Neural crest cell (in vitro differentiated cells): ENCODE results near the gene TMEM126B. TPM values are rescaled to one million over a fixed set of nuclear protein-coding genes. Genes with fewer than 3 reads are reported as not detected.

ENCODE experiments used
- DNase-seq: peaks from one replicate; pipeline ENCODE4 v3.0.0; 2021; ENCODE audit warnings: low read depth, mixed read lengths, low spot score
- H3K27ac Mint-ChIP-seq: one replicate; pipeline ENCODE4 v1.8.0; 2021; ENCODE audit warnings: mild to moderate bottlenecking, mixed read lengths; ENCODE audit not compliant: unreplicated experiment
- H3K27me3 Mint-ChIP-seq: 2 replicates; pipeline ENCODE4 v1.8.0; 2021; ENCODE audit warnings: low read depth, mild to moderate bottlenecking, mixed read lengths
- H3K36me3 Mint-ChIP-seq: 2 replicates; pipeline ENCODE4 v1.8.0; 2021; ENCODE audit warnings: low read depth, mild to moderate bottlenecking, mixed read lengths
- H3K4me1 Mint-ChIP-seq: 2 replicates; pipeline ENCODE4 v1.8.0; 2021; ENCODE audit warnings: mixed read lengths
- H3K4me3 Mint-ChIP-seq: one replicate; pipeline ENCODE4 v1.8.0; 2021; ENCODE audit warnings: mild to moderate bottlenecking, mixed read lengths
- H3K9me3 Mint-ChIP-seq: 2 replicates; pipeline ENCODE4 v1.8.0; 2021; ENCODE audit warnings: mixed read lengths
- total RNA-seq: library from RNA; stranded (reverse); gene quantifications from 2 replicates; pipeline ENCODE4 v1.2.1, GENCODE V29; 2021
- TF ChIP-seq, protein P1 (sequence below): fragments of 200-600 bp; sonication (generic); conservative IDR thresholded peaks from 2 replicates; pipeline ENCODE4 v1.5.0; 2021; ENCODE audit warnings: antibody characterized with exemption, mild to moderate bottlenecking

The TMEM126B gene
- total RNA-seq, 1 donor from 2014 or later, result 48.4 TPM

DNA sequence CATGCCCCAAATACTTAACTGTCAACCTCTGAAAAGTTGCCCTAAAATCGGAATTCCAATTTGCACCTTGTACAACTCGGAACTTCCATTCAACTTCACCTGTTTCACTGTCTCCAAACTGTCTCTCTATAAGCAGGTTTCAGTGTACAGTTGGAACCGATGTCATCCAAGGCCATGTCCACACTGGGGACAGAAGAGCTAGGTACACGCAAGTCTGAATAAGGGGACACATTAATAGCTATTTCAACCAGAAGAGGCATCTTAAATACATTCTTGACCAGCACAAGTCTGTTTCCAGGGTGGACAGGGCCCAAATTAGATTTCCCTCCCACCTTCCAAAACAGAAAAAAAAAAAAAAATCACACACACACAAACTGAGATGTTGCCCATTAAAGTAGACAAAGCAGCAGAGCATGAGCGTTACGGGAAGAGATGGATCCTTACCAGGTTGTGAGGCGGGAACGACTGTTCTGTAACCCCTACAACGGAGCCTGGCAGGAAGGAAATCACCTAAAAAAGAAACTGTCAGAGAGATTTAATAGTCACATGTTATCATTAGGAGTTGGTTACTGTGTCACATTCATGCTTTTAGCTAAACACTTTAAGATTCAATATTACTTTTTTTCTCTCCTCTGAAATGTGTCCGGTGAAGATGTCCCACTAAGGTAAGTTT is 34.8 kb downstream of the TMEM126B start:
- TF ChIP-seq, protein P1, sequence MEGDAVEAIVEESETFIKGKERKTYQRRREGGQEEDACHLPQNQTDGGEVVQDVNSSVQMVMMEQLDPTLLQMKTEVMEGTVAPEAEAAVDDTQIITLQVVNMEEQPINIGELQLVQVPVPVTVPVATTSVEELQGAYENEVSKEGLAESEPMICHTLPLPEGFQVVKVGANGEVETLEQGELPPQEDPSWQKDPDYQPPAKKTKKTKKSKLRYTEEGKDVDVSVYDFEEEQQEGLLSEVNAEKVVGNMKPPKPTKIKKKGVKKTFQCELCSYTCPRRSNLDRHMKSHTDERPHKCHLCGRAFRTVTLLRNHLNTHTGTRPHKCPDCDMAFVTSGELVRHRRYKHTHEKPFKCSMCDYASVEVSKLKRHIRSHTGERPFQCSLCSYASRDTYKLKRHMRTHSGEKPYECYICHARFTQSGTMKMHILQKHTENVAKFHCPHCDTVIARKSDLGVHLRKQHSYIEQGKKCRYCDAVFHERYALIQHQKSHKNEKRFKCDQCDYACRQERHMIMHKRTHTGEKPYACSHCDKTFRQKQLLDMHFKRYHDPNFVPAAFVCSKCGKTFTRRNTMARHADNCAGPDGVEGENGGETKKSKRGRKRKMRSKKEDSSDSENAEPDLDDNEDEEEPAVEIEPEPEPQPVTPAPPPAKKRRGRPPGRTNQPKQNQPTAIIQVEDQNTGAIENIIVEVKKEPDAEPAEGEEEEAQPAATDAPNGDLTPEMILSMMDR, result no peak
- peaks cover 59% of the 10 kb centered on the region for H3K4me1 Mint-ChIP-seq
- peak overlapping the region; percentile 100 for H3K4me3 Mint-ChIP-seq
- DNase-seq, result no peak
- no peaks in the 10 kb centered on the region for H3K27me3 Mint-ChIP-seq
- peak overlapping the region; percentile 98 for H3K27ac Mint-ChIP-seq
- no peaks in the 10 kb centered on the region for H3K9me3 Mint-ChIP-seq
- H3K36me3 Mint-ChIP-seq, result peaks cover 19% of the 10 kb centered on the region

- peaks cover 19% of the 10 kb centered on the region for H3K36me3 Mint-ChIP-seq
- H3K4me1 Mint-ChIP-seq, result peaks cover 54% of the 10 kb centered on the region
- TF ChIP-seq, protein P1, result peak; percentile 61
- peak overlapping the region; percentile 100 for H3K4me3 Mint-ChIP-seq
- peak overlapping the region; percentile 98 for H3K27ac Mint-ChIP-seq
- no peaks in the 10 kb centered on the region for H3K9me3 Mint-ChIP-seq
- H3K27me3 Mint-ChIP-seq, result no peaks in the 10 kb centered on the region
- peak; percentile 66 for DNase-seq
These were observed 35.6 kb downstream of the TMEM126B start for GRCh38 chr11:85663753-85664614.

GRCh38 chr11:85664615-85665481 is 36.5 kb downstream of the TMEM126B start, which contains the start of gene CREBZF:
Gene CREBZF (minus strand): TSS chr11:85665129. CDS start chr11:85664875, 254 bp downstream.
- peaks cover 19% of the 10 kb centered on the region for H3K36me3 Mint-ChIP-seq
- TF ChIP-seq, protein P1, result no peak
- peak; percentile 94 for DNase-seq
- H3K9me3 Mint-ChIP-seq, result no peaks in the 10 kb centered on the region
- no peaks in the 10 kb centered on the region for H3K27me3 Mint-ChIP-seq
- peak within 1 kb of the TSS; percentile 100 for H3K4me3 Mint-ChIP-seq
- H3K27ac Mint-ChIP-seq, result peak within 1 kb of the TSS; percentile 98
- H3K4me1 Mint-ChIP-seq, result peaks cover 47% of the 10 kb centered on the region

- H3K27me3 Mint-ChIP-seq, result no peaks in the 10 kb centered on the region
- H3K4me3 Mint-ChIP-seq, result peak overlapping the region; percentile 100
- no peak for DNase-seq
- H3K27ac Mint-ChIP-seq, result no peak overlapping the region
- peaks cover under 1% of the 10 kb centered on the region for H3K9me3 Mint-ChIP-seq
- TF ChIP-seq, protein P1, result no peak
- peaks cover 38% of the 10 kb centered on the region for H3K4me1 Mint-ChIP-seq
- peaks cover 19% of the 10 kb centered on the region for H3K36me3 Mint-ChIP-seq
These were observed 37.3 kb downstream of the TMEM126B start for GRCh38 chr11:85665733-85666132.

DNA sequence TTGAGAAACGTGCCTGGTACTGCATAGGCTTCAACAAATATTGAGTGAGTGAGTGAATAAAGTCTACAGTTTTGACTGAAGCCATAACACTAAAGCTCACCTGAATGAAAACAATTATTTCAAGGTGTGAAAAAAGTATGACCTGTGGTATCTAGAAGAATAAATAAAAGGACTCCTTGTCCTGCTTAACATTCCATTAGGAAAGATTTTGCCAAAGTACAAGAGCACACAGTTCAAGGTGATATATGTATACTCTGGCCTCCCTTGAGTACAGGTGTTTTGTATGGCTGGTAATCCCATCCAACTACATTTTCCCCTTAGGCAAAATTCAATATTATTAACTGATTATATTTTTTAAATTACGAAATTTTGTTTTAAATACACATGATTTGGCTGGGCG is 38.3 kb downstream of the TMEM126B start:
- Mint-ChIP-seq H3K36me3 (peaks cover 14% of the 10 kb centered on the region), H3K4me1 (peaks cover 29% of the 10 kb centered on the region), H3K9me3 (peaks cover 3% of the 10 kb centered on the region), H3K4me3 (peak overlapping the region; percentile 57), H3K27ac (no peak overlapping the region), H3K27me3 (no peaks in the 10 kb centered on the region)
- DNase-seq, result no peak
- TF ChIP-seq, protein P1, result no peak
